ENCODE measurements around the gene SCN1A. TPM values are rescaled to one million over a fixed set of nuclear protein-coding genes. Genes with fewer than 3 reads are reported as not detected.

SCN1A gene
- total and polyA plus RNA-seq, 2 of the 4 experiments (the other 2 are of a cell fraction): under 0.01 TPM; not detected in 1

- Histone ChIP-seq H3K79me1 (ENCODE audit: low read depth in 1 of 2, low read length in 2 of 2) (no peaks in the 10 kb centered on the region), H3K4me2 (ENCODE audit: low read depth, low read length) (no peak overlapping the region), H2BK15ac (ENCODE audit: low read depth, low read length) (no peak overlapping the region), H3K27me3 (ENCODE audit: control insufficient read depth, insufficient read depth, low read length) (no peaks in the 10 kb centered on the region), H3K56ac (ENCODE audit: extremely low read depth, insufficient read depth, low read length) (no peak overlapping the region), H2BK120ac (ENCODE audit: low read depth, low read length) (no peak overlapping the region), H3K4me3 (ENCODE audit: insufficient read depth, low read depth, low read length) (no peak overlapping the region), H4K91ac (ENCODE audit: insufficient read depth, low read depth, low read length) (no peak overlapping the region), H2AFZ (replicated peaks; ENCODE audit: low read length, poor library complexity) (no peak overlapping the region), H3K23ac (ENCODE audit: low read depth, low read length) (no peak overlapping the region), H3K4me1 (ENCODE audit: control insufficient read depth, insufficient read depth, low read length) (no peaks in the 10 kb centered on the region), H3K18ac (ENCODE audit: low read depth, low read length) (no peak overlapping the region), H2AK5ac (ENCODE audit: low read depth, low read length) (no peak overlapping the region), H4K5ac (ENCODE audit: low read depth, low read length) (no peak overlapping the region), H2BK20ac (ENCODE audit: low read depth, low read length) (no peak overlapping the region), H3K9ac (ENCODE audit: low read depth, low read length) (no peak overlapping the region), H3K36me3 (ENCODE audit: control insufficient read depth, insufficient read depth, low read length) (no peaks in the 10 kb centered on the region), H3K14ac (replicated peaks; ENCODE audit: low read depth, low read length) (no peak overlapping the region), H3K9me1 (ENCODE audit: insufficient read depth, low read length) (no peaks in the 10 kb centered on the region), H3K27ac (ENCODE audit: insufficient read depth, low read length) (no peak overlapping the region), H4K8ac (ENCODE audit: low read depth in 2 of 2, low read length in 2 of 2) (no peak overlapping the region), H4K20me1 (ENCODE audit: insufficient read depth, low read length) (no peaks in the 10 kb centered on the region), H3K9me3 (ENCODE audit: control insufficient read depth, insufficient read depth, low read length) (no peaks in the 10 kb centered on the region), H2AK9ac (replicated peaks; ENCODE audit: low read depth, low read length, poor library complexity) (no peak overlapping the region), H3K4ac (ENCODE audit: low read depth, low read length) (no peak overlapping the region), H2BK5ac (ENCODE audit: low read depth, low read length, poor library complexity, severe bottlenecking) (no peak overlapping the region)
- dilution Hi-C loops (cut with HindIII; ENCODE audit: low sequenced_read_pairs, unreplicated experiment) (no loop called here), in situ Hi-C loops (cut with MboI; ENCODE audit: low sequenced_read_pairs) (loop anchor here (5.0 to 25.0 kb wide), 2 partner anchors 155 to 445 kb away; no protein-coding TSS in a partner anchor), intact Hi-C loops (cut with micrococcal nuclease) (no loop called here)
- ChIA-PET CTCF (no interaction called here), POLR2A (ENCODE audit: unreplicated experiment) (no interaction called here)
- DNase-seq (no peak), ATAC-seq (ENCODE audit: low read depth) (no peak)
- no peak for TF ChIP-seq RCOR1 (IDR thresholded peaks at IDR 0.05; ENCODE audit: insufficient replicate concordance, low read length)
- TF ChIP-seq ELK1 (IDR thresholded peaks at IDR 0.05; ENCODE audit: borderline replicate concordance, low read depth, low read length): no peak
- 80% methylated on average over 1 of the region's 3 CpGs; no CpG with 5 or more reads in 1 of the 2 experiments for WGBS, 2 experiments (ENCODE audit: extremely low coverage in 2 of 2, insufficient read length in 1 of 2)
- BruUV-seq (replicated peaks): no TSS peak
These were observed 160.1 kb downstream of the SCN1A start for GRCh38 chr2:165967746-165968145.
